Measurements from ENCODE around the gene P2RY6.
"Not testable (repeated sequence)": the region's sequence is repeated elsewhere in the genome, so short reads cannot be mapped to it uniquely, and the experiment has no call there.

The P2RY6 gene

GRCh38 chr11:73267122-73267846 lies 4.9 kb upstream of the P2RY6 start:
- no peak for TF ChIP-seq CTCF (IDR thresholded peaks at IDR 0.05; ENCODE audit: insufficient read depth, low read depth, low read length, missing control alignments)
- DNase-seq (ENCODE audit: low read depth), result no peak
- H3K4me3 ChIP-seq (ENCODE audit: low read depth, low read length), result no peak overlapping the region

- TF ChIP-seq CTCF (IDR thresholded peaks at IDR 0.05; ENCODE audit: insufficient read depth, low read depth, low read length, missing control alignments), result no peak
- no peak for DNase-seq (ENCODE audit: low read depth)
- no peak overlapping the region for H3K4me3 ChIP-seq (ENCODE audit: low read depth, low read length)
These were observed 4.1 kb upstream of the P2RY6 start for GRCh38 chr11:73267906-73268540.

GRCh38 chr11:73268671-73269271 lies 3.4 kb upstream of the P2RY6 start:
- no peak for TF ChIP-seq CTCF (IDR thresholded peaks at IDR 0.05; ENCODE audit: insufficient read depth, low read depth, low read length, missing control alignments)
- H3K4me3 ChIP-seq (ENCODE audit: low read depth, low read length), result no peak overlapping the region
- no peak for DNase-seq (ENCODE audit: low read depth)

- no peak for DNase-seq (ENCODE audit: low read depth)
- no peak overlapping the region for H3K4me3 ChIP-seq (ENCODE audit: low read depth, low read length)
These were observed 2.6 kb upstream of the P2RY6 start for GRCh38 chr11:73269459-73270015.

GRCh38 chr11:73270016-73270854 lies 1.9 kb upstream of the P2RY6 start:
- H3K4me3 ChIP-seq (ENCODE audit: low read depth, low read length), result no peak overlapping the region
- peak; percentile 2 for TF ChIP-seq CTCF (IDR thresholded peaks at IDR 0.05; ENCODE audit: insufficient read depth, low read depth, low read length, missing control alignments)
- peak; percentile 53 for DNase-seq (ENCODE audit: low read depth)

More at GRCh38 chr11:73269459-73270015, 2.6 kb upstream of the P2RY6 start:
- no peak for TF ChIP-seq CTCF (IDR thresholded peaks at IDR 0.05; ENCODE audit: insufficient read depth, low read depth, low read length, missing control alignments)

- no peak for DNase-seq (ENCODE audit: low read depth)
- no peak for TF ChIP-seq CTCF (IDR thresholded peaks at IDR 0.05; ENCODE audit: insufficient read depth, low read depth, low read length, missing control alignments)
- no peak overlapping the region for H3K4me3 ChIP-seq (ENCODE audit: low read depth, low read length)
These were observed 1.2 kb upstream of the P2RY6 start for GRCh38 chr11:73270855-73271477.

GRCh38 chr11:73271478-73271865 lies 666 bp upstream of the P2RY6 start:
- not testable (repeated sequence) for H3K4me3 ChIP-seq (ENCODE audit: low read depth, low read length)
- peak; percentile 48 for DNase-seq (ENCODE audit: low read depth)

All from GM12865 (cell line).